ENCODE measurements around the gene NEGR1. TPM values are rescaled to one million over a fixed set of nuclear protein-coding genes. Genes with fewer than 3 reads are reported as not detected.

The NEGR1 gene
- total RNA-seq, 1 experiment from 2014 or later = 2.9 TPM

DNA sequence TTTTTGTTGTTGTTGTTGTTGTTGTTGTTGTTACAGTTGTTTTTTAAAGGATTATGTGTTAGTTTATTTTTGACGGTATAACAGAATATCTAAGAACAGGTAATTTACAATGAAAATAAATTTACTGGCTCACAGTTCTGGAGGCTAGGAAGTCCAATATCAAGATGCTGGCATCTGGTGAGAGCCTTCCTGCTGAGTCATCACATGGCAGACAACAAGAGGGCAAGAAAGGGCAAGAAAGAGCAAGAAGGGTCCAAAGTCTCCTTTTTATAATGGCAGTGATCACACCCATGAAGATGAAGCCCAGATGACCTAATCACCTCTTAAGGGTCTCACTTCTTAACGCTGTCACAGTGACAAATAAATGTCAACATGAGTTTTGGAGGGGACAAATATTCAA lies 142.1 kb downstream of the NEGR1 start:
- Mint-ChIP-seq H3K27me3 (ENCODE audit: low read depth) (no peaks in the 10 kb centered on the region), H3K36me3 (peaks cover 7% of the 10 kb centered on the region), H3K4me1 (no peaks in the 10 kb centered on the region), H3K4me3 (no peak overlapping the region), H3K9me3 (peaks cover 18% of the 10 kb centered on the region), H3K27ac (no peak overlapping the region)
- no peak for ATAC-seq
- CTCF ChIA-PET = no interaction called here
- no peak for DNase-seq (ENCODE audit: low spot score)
- no peak for TF ChIP-seq FOXK1 (CRISPR knock-in tag; IDR thresholded peaks at IDR 0.05)
- TF ChIP-seq OVOL2 (CRISPR knock-in tag; IDR thresholded peaks at IDR 0.05; ENCODE audit: borderline replicate concordance) = no peak
- no peak for TF ChIP-seq ZNF423 (CRISPR knock-in tag; IDR thresholded peaks at IDR 0.05)
- TF ChIP-seq SP1 (CRISPR knock-in tag; conservative IDR thresholded peaks at IDR 0.05) = no peak
- no peak for TF ChIP-seq KAT7 (CRISPR knock-in tag; IDR thresholded peaks at IDR 0.05; ENCODE audit: borderline replicate concordance)
- TF ChIP-seq CREB1 (CRISPR knock-in tag; IDR thresholded peaks at IDR 0.05) = no peak
- POLR2A ChIA-PET = no interaction called here

DNA sequence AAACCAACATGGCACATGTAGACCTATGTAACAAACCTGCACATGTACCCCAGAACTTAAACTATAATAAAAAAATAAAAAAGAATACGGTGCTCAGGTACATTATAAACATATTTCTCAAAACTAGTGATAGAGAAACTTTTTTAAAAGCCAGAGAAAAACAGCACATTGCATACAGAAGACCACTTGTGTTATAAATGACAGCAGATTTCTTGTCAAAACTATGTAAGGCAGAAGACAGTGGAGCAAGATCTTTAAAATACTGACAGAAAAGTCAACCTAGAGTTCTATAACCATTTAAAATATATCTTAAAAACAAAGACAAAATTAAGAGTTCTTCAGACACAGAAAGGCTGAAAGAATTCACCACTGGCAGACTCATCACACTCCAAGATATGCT lies 144.7 kb downstream of the NEGR1 start:
- CTCF ChIA-PET = no interaction called here
- H3K9me3 Mint-ChIP-seq = peaks cover 18% of the 10 kb centered on the region

DNA sequence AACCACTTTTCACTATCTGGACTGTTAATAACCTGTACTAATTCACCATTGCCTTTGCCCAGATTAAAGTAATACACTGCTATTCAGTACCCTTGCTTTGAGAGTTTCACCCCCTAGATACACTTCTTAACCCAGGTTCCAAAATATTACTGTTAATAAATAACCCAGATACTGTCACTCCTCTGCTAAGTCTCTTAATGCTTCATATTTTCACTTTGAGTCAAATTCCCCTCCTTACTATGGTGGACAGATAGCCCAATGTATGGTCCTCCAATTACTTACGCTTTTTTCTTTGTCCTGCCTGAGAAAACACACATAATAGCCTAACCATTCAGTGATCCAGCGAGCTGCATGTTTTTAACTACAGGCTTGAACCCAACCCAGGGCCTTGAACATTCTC lies 152.5 kb downstream of the NEGR1 start:
- Mint-ChIP-seq H3K4me3 (no peak overlapping the region), H3K36me3 (no peaks in the 10 kb centered on the region), H3K27me3 (ENCODE audit: low read depth) (no peaks in the 10 kb centered on the region), H3K27ac (no peak overlapping the region), H3K9me3 (no peaks in the 10 kb centered on the region), H3K4me1 (no peaks in the 10 kb centered on the region)
- no peak for ATAC-seq
- POLR2A ChIA-PET = no interaction called here
- no peak for DNase-seq (ENCODE audit: low spot score)
- TF ChIP-seq, protein P1, sequence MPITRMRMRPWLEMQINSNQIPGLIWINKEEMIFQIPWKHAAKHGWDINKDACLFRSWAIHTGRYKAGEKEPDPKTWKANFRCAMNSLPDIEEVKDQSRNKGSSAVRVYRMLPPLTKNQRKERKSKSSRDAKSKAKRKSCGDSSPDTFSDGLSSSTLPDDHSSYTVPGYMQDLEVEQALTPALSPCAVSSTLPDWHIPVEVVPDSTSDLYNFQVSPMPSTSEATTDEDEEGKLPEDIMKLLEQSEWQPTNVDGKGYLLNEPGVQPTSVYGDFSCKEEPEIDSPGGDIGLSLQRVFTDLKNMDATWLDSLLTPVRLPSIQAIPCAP (CRISPR knock-in tag; IDR thresholded peaks at IDR 0.05) = no peak
- TF ChIP-seq HMGA2 (CRISPR knock-in tag; IDR thresholded peaks at IDR 0.05) = no peak
- TF ChIP-seq, protein P2, sequence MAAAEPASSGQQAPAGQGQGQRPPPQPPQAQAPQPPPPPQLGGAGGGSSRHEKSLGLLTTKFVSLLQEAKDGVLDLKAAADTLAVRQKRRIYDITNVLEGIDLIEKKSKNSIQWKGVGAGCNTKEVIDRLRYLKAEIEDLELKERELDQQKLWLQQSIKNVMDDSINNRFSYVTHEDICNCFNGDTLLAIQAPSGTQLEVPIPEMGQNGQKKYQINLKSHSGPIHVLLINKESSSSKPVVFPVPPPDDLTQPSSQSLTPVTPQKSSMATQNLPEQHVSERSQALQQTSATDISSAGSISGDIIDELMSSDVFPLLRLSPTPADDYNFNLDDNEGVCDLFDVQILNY (CRISPR knock-in tag; IDR thresholded peaks at IDR 0.05) = no peak
- TF ChIP-seq, protein P3, sequence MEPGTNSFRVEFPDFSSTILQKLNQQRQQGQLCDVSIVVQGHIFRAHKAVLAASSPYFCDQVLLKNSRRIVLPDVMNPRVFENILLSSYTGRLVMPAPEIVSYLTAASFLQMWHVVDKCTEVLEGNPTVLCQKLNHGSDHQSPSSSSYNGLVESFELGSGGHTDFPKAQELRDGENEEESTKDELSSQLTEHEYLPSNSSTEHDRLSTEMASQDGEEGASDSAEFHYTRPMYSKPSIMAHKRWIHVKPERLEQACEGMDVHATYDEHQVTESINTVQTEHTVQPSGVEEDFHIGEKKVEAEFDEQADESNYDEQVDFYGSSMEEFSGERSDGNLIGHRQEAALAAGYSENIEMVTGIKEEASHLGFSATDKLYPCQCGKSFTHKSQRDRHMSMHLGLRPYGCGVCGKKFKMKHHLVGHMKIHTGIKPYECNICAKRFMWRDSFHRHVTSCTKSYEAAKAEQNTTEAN (CRISPR knock-in tag; IDR thresholded peaks at IDR 0.05) = no peak
- TF ChIP-seq, protein P4, sequence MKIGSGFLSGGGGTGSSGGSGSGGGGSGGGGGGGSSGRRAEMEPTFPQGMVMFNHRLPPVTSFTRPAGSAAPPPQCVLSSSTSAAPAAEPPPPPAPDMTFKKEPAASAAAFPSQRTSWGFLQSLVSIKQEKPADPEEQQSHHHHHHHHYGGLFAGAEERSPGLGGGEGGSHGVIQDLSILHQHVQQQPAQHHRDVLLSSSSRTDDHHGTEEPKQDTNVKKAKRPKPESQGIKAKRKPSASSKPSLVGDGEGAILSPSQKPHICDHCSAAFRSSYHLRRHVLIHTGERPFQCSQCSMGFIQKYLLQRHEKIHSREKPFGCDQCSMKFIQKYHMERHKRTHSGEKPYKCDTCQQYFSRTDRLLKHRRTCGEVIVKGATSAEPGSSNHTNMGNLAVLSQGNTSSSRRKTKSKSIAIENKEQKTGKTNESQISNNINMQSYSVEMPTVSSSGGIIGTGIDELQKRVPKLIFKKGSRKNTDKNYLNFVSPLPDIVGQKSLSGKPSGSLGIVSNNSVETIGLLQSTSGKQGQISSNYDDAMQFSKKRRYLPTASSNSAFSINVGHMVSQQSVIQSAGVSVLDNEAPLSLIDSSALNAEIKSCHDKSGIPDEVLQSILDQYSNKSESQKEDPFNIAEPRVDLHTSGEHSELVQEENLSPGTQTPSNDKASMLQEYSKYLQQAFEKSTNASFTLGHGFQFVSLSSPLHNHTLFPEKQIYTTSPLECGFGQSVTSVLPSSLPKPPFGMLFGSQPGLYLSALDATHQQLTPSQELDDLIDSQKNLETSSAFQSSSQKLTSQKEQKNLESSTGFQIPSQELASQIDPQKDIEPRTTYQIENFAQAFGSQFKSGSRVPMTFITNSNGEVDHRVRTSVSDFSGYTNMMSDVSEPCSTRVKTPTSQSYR (CRISPR knock-in tag; IDR thresholded peaks at IDR 0.05) = no peak
- TF ChIP-seq RELA (CRISPR knock-in tag; IDR thresholded peaks at IDR 0.05; ENCODE audit: borderline replicate concordance) = no peak
- TF ChIP-seq, protein P5, sequence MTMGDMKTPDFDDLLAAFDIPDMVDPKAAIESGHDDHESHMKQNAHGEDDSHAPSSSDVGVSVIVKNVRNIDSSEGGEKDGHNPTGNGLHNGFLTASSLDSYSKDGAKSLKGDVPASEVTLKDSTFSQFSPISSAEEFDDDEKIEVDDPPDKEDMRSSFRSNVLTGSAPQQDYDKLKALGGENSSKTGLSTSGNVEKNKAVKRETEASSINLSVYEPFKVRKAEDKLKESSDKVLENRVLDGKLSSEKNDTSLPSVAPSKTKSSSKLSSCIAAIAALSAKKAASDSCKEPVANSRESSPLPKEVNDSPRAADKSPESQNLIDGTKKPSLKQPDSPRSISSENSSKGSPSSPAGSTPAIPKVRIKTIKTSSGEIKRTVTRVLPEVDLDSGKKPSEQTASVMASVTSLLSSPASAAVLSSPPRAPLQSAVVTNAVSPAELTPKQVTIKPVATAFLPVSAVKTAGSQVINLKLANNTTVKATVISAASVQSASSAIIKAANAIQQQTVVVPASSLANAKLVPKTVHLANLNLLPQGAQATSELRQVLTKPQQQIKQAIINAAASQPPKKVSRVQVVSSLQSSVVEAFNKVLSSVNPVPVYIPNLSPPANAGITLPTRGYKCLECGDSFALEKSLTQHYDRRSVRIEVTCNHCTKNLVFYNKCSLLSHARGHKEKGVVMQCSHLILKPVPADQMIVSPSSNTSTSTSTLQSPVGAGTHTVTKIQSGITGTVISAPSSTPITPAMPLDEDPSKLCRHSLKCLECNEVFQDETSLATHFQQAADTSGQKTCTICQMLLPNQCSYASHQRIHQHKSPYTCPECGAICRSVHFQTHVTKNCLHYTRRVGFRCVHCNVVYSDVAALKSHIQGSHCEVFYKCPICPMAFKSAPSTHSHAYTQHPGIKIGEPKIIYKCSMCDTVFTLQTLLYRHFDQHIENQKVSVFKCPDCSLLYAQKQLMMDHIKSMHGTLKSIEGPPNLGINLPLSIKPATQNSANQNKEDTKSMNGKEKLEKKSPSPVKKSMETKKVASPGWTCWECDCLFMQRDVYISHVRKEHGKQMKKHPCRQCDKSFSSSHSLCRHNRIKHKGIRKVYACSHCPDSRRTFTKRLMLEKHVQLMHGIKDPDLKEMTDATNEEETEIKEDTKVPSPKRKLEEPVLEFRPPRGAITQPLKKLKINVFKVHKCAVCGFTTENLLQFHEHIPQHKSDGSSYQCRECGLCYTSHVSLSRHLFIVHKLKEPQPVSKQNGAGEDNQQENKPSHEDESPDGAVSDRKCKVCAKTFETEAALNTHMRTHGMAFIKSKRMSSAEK (CRISPR knock-in tag; IDR thresholded peaks at IDR 0.05; ENCODE audit: borderline replicate concordance) = no peak
- TF ChIP-seq, protein P6, sequence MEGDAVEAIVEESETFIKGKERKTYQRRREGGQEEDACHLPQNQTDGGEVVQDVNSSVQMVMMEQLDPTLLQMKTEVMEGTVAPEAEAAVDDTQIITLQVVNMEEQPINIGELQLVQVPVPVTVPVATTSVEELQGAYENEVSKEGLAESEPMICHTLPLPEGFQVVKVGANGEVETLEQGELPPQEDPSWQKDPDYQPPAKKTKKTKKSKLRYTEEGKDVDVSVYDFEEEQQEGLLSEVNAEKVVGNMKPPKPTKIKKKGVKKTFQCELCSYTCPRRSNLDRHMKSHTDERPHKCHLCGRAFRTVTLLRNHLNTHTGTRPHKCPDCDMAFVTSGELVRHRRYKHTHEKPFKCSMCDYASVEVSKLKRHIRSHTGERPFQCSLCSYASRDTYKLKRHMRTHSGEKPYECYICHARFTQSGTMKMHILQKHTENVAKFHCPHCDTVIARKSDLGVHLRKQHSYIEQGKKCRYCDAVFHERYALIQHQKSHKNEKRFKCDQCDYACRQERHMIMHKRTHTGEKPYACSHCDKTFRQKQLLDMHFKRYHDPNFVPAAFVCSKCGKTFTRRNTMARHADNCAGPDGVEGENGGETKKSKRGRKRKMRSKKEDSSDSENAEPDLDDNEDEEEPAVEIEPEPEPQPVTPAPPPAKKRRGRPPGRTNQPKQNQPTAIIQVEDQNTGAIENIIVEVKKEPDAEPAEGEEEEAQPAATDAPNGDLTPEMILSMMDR (IDR thresholded peaks at IDR 0.05) = no peak
- TF ChIP-seq JAZF1 (CRISPR knock-in tag; IDR thresholded peaks at IDR 0.05) = no peak
- TF ChIP-seq ELF4 (CRISPR knock-in tag; IDR thresholded peaks at IDR 0.05; ENCODE audit: low read depth) = no peak
- TF ChIP-seq ATF1 (CRISPR knock-in tag; IDR thresholded peaks at IDR 0.05) = no peak
- TF ChIP-seq NR3C1 (CRISPR knock-in tag; conservative IDR thresholded peaks at IDR 0.05; ENCODE audit: low read depth) = no peak
- no peak for TF ChIP-seq ZNF416 (CRISPR knock-in tag; IDR thresholded peaks at IDR 0.05)
- CTCF ChIA-PET = no interaction called here

More for the DNA sequence above, 144.7 kb downstream of the NEGR1 start:
- no peak overlapping the region for H3K4me3 Mint-ChIP-seq
- no peak for ATAC-seq
- POLR2A ChIA-PET = no interaction called here
- no peaks in the 10 kb centered on the region for H3K4me1 Mint-ChIP-seq
- DNase-seq (ENCODE audit: low spot score) = no peak
- peaks cover 7% of the 10 kb centered on the region for H3K36me3 Mint-ChIP-seq
- no peak overlapping the region for H3K27ac Mint-ChIP-seq
- no peaks in the 10 kb centered on the region for H3K27me3 Mint-ChIP-seq (ENCODE audit: low read depth)
- TF ChIP-seq IRF2 (CRISPR knock-in tag; IDR thresholded peaks at IDR 0.05; ENCODE audit: borderline replicate concordance, low read depth) (no peak), ZNF317 (CRISPR knock-in tag; IDR thresholded peaks at IDR 0.05; ENCODE audit: borderline replicate concordance, low read depth) (peak; percentile 87; the same call in 1 of the 2 replicates)
- TF ChIP-seq, protein P1 (CRISPR knock-in tag; IDR thresholded peaks at IDR 0.05) = no peak
